AG09319 (cell line): Measurements from ENCODE around the gene CACNA2D2.

Experiments
- DNase-seq: peaks from one replicate; pipeline ENCODE4 v3.0.0-alpha.2; 2010; ENCODE audit warnings: low read depth; ENCODE audit errors: extremely low read depth
- CTCF ChIP-seq: IDR thresholded peaks from 2 replicates; pipeline ENCODE4 v1.5.1; 2011; ENCODE audit warnings: low read depth, mild to moderate bottlenecking, inconsistent platforms, low read length, moderate library complexity

The CACNA2D2 gene

GRCh38 chr3:50324351-50325112 lies 178.9 kb downstream of the CACNA2D2 start:
- no peak for DNase-seq
- TF ChIP-seq CTCF = peak; percentile 88

GRCh38 chr3:50323614-50324199 lies 179.7 kb downstream of the CACNA2D2 start:
- no peak for TF ChIP-seq CTCF
- DNase-seq = no peak

GRCh38 chr3:50323092-50323600 lies 180.3 kb downstream of the CACNA2D2 start:
- no peak for TF ChIP-seq CTCF
- no peak for DNase-seq

GRCh38 chr3:50322386-50323091 lies 180.9 kb downstream of the CACNA2D2 start, which contains the start of gene HYAL2:
Gene HYAL2 (minus strand): TSS chr3:50322745. CDS start chr3:50320489, 2,256 bp downstream.
- no peak for TF ChIP-seq CTCF
- DNase-seq = no peak

- DNase-seq = no peak
- TF ChIP-seq CTCF = no peak; the same call in 1 of the 2 replicates
Observed at GRCh38 chr3:50322115-50322385, 181.4 kb downstream of the CACNA2D2 start.

- peak; percentile 32 for TF ChIP-seq CTCF
- DNase-seq = peak; percentile 68
Observed at GRCh38 chr3:50321336-50322114, 181.9 kb downstream of the CACNA2D2 start.
